ENCODE results near the gene HOXA1.

HOXA1 gene

DNA sequence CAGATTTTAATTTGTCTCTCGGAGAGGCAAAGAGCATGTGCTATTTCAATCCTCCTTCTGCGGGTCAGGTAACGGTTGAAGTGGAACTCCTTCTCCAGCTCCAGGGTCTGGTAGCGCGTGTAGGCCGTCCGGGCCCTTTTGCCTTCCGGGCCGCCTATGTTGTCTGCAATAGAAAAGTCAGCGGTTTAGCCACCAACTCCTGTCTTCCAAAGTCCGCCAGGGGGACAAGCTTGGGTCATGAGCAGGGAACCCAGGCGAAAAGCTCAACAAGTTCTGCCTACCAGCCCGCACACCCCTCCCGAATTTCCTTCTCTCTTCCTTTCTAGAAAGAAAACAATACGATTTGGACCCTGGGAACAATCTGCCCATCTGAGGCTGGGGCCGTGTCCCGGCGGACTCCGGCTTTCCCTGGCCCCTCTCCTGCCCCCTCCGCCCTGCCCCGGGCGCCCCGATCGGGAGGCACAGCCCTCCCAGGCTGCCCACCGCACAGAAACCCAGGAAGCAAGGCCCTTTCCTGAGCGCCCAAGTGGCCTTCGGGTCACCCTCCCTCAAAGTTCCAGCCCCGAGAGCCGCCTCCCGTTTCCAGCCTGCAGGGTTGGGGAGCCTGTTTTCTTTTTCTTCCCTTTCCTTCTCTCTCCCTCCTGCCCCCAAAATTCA, 46.3 kb upstream of the HOXA1 start:
- no peak overlapping the region for H3K4me3 ChIP-seq (ENCODE audit: low read length)
- DNase-seq (ENCODE audit: low read depth) = no peak
- TF ChIP-seq, protein P1, sequence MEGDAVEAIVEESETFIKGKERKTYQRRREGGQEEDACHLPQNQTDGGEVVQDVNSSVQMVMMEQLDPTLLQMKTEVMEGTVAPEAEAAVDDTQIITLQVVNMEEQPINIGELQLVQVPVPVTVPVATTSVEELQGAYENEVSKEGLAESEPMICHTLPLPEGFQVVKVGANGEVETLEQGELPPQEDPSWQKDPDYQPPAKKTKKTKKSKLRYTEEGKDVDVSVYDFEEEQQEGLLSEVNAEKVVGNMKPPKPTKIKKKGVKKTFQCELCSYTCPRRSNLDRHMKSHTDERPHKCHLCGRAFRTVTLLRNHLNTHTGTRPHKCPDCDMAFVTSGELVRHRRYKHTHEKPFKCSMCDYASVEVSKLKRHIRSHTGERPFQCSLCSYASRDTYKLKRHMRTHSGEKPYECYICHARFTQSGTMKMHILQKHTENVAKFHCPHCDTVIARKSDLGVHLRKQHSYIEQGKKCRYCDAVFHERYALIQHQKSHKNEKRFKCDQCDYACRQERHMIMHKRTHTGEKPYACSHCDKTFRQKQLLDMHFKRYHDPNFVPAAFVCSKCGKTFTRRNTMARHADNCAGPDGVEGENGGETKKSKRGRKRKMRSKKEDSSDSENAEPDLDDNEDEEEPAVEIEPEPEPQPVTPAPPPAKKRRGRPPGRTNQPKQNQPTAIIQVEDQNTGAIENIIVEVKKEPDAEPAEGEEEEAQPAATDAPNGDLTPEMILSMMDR (conservative IDR thresholded peaks at IDR 0.05; ENCODE audit: low read depth, low read length) = no peak

DNA sequence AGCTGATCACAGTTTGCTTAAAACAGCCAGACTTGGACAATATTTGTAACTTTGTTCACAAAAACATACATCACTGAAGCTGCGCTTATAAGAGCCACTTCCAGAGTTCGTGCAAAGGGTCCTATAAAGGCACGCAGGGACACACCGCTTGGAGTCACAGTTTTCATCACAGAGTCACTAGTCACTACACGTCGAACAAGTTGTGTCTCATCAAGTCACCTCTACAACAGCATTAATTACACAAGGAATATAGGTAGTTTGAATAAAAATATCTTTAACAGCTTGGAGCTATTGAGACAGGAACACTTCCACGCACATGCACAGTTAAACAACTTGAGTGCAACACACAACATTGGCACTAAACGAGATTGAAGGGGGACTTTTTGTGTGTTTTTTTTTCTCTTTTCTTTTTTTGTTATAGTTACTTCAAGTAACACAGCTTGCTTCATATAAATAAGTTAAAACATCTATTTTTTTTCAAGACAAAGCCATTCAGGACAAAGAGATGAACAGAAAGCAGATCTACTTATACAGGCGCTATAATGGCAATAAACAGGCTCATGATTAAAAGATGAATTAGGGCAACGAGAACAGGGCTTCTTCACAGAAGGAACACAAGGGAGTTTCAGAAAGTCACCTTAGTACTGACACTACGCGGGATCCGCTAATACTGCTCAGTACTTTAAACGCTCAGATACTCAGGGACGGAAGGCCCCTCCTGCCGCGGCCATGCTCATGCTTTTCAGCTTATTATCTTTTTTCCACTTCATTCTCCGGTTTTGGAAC, 45.5 kb upstream of the HOXA1 start:
- no peak overlapping the region for H3K4me3 ChIP-seq (ENCODE audit: low read length)
- TF ChIP-seq, protein P1 (conservative IDR thresholded peaks at IDR 0.05; ENCODE audit: low read depth, low read length) = no peak
- no peak for DNase-seq (ENCODE audit: low read depth)

DNA sequence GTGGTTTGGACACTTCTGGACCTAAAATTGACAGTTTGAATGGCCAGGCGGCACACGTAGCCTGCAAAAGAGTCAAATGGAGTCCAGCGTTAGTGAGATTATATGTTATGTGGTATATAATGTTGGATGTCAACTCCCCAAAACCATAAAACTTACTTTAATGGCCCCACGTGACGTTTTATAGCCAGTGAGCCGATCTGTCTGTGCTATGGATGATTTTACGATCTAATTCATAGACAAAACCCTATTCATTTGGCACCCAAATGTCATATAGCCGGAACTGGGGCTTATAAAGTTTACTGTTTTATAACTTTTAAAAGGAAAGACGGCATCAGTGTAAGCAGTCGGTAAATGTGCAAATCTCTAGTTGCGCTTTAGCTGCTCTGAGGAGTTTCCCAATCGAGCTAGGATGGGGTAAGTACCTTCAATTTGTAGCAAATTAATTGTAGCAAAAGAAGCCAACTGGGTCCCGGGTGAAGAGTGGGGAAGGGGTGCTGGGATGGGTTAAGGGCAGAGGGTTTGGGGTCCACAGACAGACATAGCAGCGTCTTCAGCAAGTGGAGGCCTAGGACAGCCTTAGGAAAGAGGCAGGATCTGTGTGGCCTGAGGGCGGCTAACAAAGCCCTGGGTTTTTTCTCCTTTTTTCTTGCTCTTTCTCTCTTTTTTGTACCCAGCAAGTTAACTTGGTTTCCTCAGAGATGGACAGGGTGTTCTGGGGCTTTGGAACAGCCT, 44.5 kb upstream of the HOXA1 start:
- TF ChIP-seq, protein P1 (conservative IDR thresholded peaks at IDR 0.05; ENCODE audit: low read depth, low read length) = no peak
- H3K4me3 ChIP-seq (ENCODE audit: low read length) = no peak overlapping the region
- no peak for DNase-seq (ENCODE audit: low read depth)

DNA sequence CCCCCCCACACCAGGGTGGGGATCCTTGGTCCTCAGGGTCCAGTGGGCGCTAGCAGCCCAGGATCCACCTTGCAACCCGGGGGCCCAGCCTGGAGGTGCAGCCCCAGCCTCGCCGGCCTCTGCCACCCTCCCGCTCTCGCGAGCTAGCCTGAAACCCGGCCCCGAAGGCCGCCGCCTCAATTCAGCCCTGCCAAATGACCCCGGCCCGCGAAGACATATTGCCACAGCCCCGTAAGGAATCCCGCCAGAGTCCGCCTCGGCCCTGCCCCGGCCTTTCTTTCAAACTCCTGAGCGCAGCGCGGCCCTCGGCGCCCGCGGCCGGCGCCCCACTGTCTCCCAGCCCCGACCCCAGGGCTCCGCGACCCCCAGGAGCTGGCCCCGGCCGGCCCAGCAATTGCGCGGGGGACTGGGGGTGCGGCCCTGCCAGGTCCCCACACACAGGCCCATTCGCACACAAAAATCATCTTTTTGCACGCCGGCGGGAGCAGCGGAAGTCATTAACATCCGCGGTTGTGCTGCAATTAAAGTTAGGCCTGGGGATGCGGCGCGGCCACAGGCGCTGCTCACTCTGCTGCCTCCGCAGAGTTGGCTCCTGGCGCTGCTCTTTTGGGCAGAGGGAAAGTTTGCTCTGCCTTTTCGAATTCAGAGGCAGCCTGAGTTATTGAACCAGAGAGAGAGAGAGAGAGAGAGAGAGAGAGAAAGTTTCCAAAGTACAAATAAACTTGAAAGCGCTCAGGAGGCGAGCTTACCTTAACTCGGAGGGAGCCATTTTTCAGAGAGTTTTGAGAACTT, 43.7 kb upstream of the HOXA1 start:
- DNase-seq (ENCODE audit: low read depth) = no peak
- H3K4me3 ChIP-seq (ENCODE audit: low read length) = no peak overlapping the region
- TF ChIP-seq, protein P1 (conservative IDR thresholded peaks at IDR 0.05; ENCODE audit: low read depth, low read length) = no peak

DNA sequence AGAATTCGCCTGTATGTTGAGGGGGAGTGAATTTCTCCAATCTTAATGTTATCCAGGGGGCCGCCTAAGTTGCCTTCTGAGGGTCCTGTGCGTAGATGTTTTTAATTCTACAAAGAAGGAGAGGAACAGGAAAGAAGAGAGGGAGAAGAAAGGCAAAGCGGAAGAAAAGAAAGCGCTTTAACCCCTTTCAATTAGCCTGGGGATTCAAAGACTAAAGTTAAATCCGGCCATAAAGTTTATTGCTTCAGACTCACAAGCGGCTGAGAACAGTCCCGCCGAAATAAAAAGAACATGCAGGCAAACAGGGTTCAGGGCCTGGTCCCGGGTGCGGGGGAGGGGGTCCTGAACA, 43.2 kb upstream of the HOXA1 start:
- DNase-seq (ENCODE audit: low read depth) = no peak
- no peak overlapping the region for H3K4me3 ChIP-seq (ENCODE audit: low read length)
- TF ChIP-seq, protein P1 (conservative IDR thresholded peaks at IDR 0.05; ENCODE audit: low read depth, low read length) = no peak

DNA sequence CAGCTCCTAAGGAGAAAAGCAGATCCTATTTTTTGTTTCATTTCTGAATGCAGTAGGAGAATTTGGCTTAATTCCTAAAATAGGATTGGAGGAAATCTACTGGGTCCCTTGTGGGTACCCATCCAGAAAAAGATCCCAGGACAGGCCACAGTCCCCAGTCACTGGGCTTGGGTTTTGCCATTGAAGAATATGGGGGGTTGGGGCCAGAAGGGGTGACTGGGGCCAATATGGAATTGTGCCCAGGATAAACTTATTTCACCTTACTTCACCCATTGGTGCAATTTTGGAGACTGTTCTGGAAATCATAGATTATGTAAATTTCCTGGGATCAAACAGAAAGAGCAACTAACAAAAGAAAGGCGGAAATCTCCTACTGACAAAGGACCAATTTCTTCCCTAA, 42.7 kb upstream of the HOXA1 start:
- DNase-seq (ENCODE audit: low read depth) = no peak
- TF ChIP-seq, protein P1 (conservative IDR thresholded peaks at IDR 0.05; ENCODE audit: low read depth, low read length) = no peak
- H3K4me3 ChIP-seq (ENCODE audit: low read length) = no peak overlapping the region

Measured in retinal pigment epithelial cell (primary cell).